ENCODE measurements around the gene TUBB4A. TPM values are rescaled to one million over a fixed set of nuclear protein-coding genes. Genes with fewer than 3 reads are reported as not detected.

TUBB4A gene
- total RNA-seq, 1 donor from 2014 or later: 2.4 TPM

- Histone ChIP-seq H3K36me3 (no peaks in the 10 kb centered on the region), H4K20me1 (ENCODE audit: low read depth) (no peaks in the 10 kb centered on the region), H3F3A (ENCODE audit: low read depth) (peaks cover 13% of the 10 kb centered on the region), H2AFZ (replicated peaks) (peak within 1 kb of the TSS; percentile 69), H3K9ac (no peak within 1 kb of the TSS), H3K9me3 (ENCODE audit: low read depth) (no peaks in the 10 kb centered on the region), H3K4me3 (peak within 1 kb of the TSS; percentile 56), H3K27ac (no peak within 1 kb of the TSS), H3K4me1 (peaks cover 5% of the 10 kb centered on the region), H3K27me3 (peaks cover 44% of the 10 kb centered on the region), H3K79me2 (ENCODE audit: low read depth) (no peaks in the 10 kb centered on the region), H3K4me2 (peak within 1 kb of the TSS; percentile 86)
- peaks cover 4% of the 10 kb centered on the region for H3K9me3 Mint-ChIP-seq
- no peaks in the 10 kb centered on the region for H3K36me3 Mint-ChIP-seq
- no peak within 1 kb of the TSS for H3K27ac Mint-ChIP-seq
- H3K4me1 Mint-ChIP-seq: peaks cover 9% of the 10 kb centered on the region
- peaks cover 50% of the 10 kb centered on the region for H3K27me3 Mint-ChIP-seq (ENCODE audit: insufficient read depth, low read depth)
- peak; percentile 53 for DNase-seq (ENCODE audit: low spot score)
- TF ChIP-seq, protein P1, sequence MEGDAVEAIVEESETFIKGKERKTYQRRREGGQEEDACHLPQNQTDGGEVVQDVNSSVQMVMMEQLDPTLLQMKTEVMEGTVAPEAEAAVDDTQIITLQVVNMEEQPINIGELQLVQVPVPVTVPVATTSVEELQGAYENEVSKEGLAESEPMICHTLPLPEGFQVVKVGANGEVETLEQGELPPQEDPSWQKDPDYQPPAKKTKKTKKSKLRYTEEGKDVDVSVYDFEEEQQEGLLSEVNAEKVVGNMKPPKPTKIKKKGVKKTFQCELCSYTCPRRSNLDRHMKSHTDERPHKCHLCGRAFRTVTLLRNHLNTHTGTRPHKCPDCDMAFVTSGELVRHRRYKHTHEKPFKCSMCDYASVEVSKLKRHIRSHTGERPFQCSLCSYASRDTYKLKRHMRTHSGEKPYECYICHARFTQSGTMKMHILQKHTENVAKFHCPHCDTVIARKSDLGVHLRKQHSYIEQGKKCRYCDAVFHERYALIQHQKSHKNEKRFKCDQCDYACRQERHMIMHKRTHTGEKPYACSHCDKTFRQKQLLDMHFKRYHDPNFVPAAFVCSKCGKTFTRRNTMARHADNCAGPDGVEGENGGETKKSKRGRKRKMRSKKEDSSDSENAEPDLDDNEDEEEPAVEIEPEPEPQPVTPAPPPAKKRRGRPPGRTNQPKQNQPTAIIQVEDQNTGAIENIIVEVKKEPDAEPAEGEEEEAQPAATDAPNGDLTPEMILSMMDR (IDR thresholded peaks at IDR 0.05): no peak
- TF ChIP-seq EZH2 (IDR thresholded peaks at IDR 0.05) (peak; percentile 80), EZH2phosphoT487 (IDR thresholded peaks at IDR 0.05) (peak; percentile 59)
- peak within 1 kb of the TSS; percentile 6 for H3K4me3 Mint-ChIP-seq
These were observed 37.8 kb downstream of the TUBB4A start, which contains the start of gene CRB3 for GRCh38 chr19:6464070-6464873. CRB3 (plus strand) TSS chr19:6464271; CDS start chr19:6464702, 431 bp downstream.

DNA sequence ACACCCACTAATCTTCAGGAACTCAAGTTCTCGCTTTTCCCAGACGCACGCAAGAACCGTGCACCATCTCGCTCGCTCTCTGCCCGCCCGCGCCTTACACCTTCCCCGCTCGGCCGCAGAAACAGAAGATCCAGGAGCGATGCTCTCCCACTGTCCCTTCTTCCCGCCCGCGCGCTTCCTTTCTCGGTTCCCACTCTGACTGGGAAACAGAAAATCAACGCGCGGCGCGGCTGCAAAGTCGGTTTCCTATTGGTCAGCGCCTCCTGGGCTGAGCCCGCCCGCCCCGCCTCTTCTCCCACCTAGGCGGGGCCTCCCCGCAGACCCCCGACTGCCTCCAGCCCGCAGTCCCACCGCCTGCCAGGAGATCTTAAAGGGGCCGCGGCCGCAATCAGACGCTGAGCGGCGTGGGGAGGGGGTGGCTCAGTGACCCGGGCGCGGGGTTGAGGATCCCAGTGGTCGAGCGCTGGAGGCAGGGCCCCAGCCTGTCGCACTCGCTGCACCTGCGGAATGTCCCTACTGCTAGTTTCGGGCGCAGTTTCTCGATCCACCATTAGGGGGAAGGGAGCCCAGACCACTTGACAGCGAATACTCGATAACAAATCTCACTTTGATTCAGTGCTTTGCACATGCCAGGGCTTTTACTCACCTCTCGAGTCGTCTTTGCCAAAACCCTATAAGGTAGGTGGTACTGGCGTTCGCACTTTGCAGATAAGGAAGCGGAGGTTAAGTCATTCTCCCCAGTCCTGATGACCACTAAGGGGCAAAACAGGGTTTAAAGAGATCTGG is 41.8 kb downstream of the TUBB4A start:
- no peaks in the 10 kb centered on the region for H3K9me3 ChIP-seq (ENCODE audit: low read depth)
- H3K27ac ChIP-seq: no peak overlapping the region
- Mint-ChIP-seq H3K4me3 (peak overlapping the region; percentile 94), H3K9me3 (peaks cover 6% of the 10 kb centered on the region), H3K27ac (peak overlapping the region; percentile 87), H3K27me3 (ENCODE audit: insufficient read depth, low read depth) (peaks cover 35% of the 10 kb centered on the region), H3K36me3 (peaks cover 10% of the 10 kb centered on the region), H3K4me1 (peaks cover 20% of the 10 kb centered on the region)
- peak; percentile 100 for DNase-seq (ENCODE audit: low spot score)
- H3K79me2 ChIP-seq (ENCODE audit: low read depth): no peaks in the 10 kb centered on the region
- H3K9ac ChIP-seq: no peak overlapping the region
- H3F3A ChIP-seq (ENCODE audit: low read depth): peaks cover 13% of the 10 kb centered on the region
- H3K4me3 ChIP-seq: peak overlapping the region; percentile 76
- H3K27me3 ChIP-seq: peaks cover 48% of the 10 kb centered on the region
- peak overlapping the region; percentile 95 for H3K4me2 ChIP-seq
- H2AFZ ChIP-seq (replicated peaks): peak overlapping the region; percentile 64
- TF ChIP-seq EZH2 (IDR thresholded peaks at IDR 0.05) (no peak), EZH2phosphoT487 (IDR thresholded peaks at IDR 0.05) (no peak)
- TF ChIP-seq, protein P1 (IDR thresholded peaks at IDR 0.05): peak; percentile 67
- H3K4me1 ChIP-seq: peaks cover 5% of the 10 kb centered on the region
- no peaks in the 10 kb centered on the region for H4K20me1 ChIP-seq (ENCODE audit: low read depth)
- H3K36me3 ChIP-seq: no peaks in the 10 kb centered on the region

DNA sequence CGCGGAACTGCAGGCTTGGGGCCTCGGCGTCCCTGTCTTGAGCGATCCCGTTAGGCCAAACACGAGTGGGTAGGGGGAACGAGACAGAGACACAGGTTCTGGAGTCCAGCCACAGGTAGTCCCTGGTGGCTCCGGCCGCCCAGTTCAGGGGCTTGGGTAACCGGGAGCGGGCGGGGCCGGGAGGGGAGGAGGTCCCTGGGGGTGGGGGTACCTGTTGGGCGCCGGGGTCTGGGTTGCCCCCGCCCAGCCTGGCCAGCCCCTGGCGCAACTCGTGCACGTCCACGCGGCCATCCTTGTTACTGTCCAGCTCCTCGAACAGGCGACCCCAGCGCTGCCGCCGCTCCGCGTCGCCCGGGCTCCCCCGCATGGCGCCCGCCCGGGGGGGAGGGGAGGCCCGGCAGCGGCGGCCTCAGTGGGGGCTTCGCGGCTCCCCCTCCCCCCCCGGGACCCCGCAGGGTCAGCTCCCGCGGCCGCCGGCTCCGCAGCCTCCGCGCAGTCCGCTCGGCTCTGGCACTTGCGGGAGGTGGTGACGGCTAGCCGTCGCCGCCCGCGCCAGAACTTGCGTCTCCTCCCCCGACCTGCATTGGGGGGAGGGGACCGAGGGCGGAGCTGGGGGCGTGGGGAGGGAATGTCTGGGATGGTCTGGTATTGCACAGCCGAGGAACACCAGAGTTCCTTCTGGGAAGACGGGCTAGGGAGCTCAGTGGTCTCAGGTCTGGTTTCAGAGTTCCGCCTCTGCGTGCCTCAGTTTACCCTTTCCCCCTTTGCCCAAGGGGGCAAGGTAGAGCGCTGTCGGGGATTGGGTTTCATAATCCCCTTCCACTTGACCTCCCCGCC is 42.6 kb downstream of the TUBB4A start, which contains the start of gene SLC25A23:
SLC25A23 (minus strand) TSS at position 531 of the 837 bp plus-strand sequence; CDS start at position 367, 164 bp downstream.
- no peaks in the 10 kb centered on the region for H3K9me3 ChIP-seq (ENCODE audit: low read depth)
- Mint-ChIP-seq H3K27ac (peak within 1 kb of the TSS; percentile 96), H3K4me3 (peak within 1 kb of the TSS; percentile 96), H3K4me1 (peaks cover 16% of the 10 kb centered on the region), H3K9me3 (peaks cover 12% of the 10 kb centered on the region), H3K27me3 (ENCODE audit: insufficient read depth, low read depth) (peaks cover 29% of the 10 kb centered on the region), H3K36me3 (peaks cover 18% of the 10 kb centered on the region)
- TF ChIP-seq EZH2 (IDR thresholded peaks at IDR 0.05): no peak
- TF ChIP-seq, protein P1 (IDR thresholded peaks at IDR 0.05): no peak
- H3K27me3 ChIP-seq: peaks cover 40% of the 10 kb centered on the region
- H4K20me1 ChIP-seq (ENCODE audit: low read depth): no peaks in the 10 kb centered on the region
- H2AFZ ChIP-seq (replicated peaks): peak within 1 kb of the TSS; percentile 64
- peak; percentile 89 for DNase-seq (ENCODE audit: low spot score)
- H3F3A ChIP-seq (ENCODE audit: low read depth): peaks cover 13% of the 10 kb centered on the region
- no peaks in the 10 kb centered on the region for H3K36me3 ChIP-seq
- H3K9ac ChIP-seq: no peak within 1 kb of the TSS
- no peaks in the 10 kb centered on the region for H3K79me2 ChIP-seq (ENCODE audit: low read depth)
- peaks cover 1% of the 10 kb centered on the region for H3K4me1 ChIP-seq
- H3K27ac ChIP-seq: no peak within 1 kb of the TSS
- H3K4me3 ChIP-seq: peak within 1 kb of the TSS; percentile 76
- H3K4me2 ChIP-seq: peak within 1 kb of the TSS; percentile 95
